Measurements from ENCODE around the gene SPRR4.

The SPRR4 gene

DNA sequence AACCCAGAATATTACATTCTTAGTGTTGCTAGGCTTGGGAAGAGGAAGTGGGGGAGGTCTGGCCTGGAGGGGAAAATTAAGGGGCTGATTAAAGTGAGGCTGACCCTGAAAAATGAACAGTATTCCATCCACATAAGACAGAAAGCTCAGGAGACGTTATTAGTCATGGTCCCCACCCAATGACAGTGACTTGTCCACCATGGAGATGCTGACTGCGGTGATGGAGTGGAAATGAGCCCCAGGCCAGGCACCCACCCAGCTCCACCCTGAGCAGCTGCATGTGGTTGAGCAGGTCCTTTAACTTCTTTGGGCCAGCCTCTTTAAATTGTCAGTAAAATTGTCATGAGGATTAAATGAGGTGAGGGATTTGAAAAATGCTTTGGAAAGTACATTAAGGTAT is 1.4 kb upstream of the SPRR4 start:
- Histone ChIP-seq H3K36me3 (ENCODE audit: insufficient read depth, low read length) (no peaks in the 10 kb centered on the region), H3K9me2 (ENCODE audit: low read depth, low read length) (no peaks in the 10 kb centered on the region), H3K27ac (ENCODE audit: low read depth, low read length, poor library complexity, severe bottlenecking) (no peak overlapping the region), H2AFZ (ENCODE audit: low read length) (no peak overlapping the region), H3K79me2 (ENCODE audit: insufficient read depth, low read length) (no peaks in the 10 kb centered on the region), H4K20me1 (ENCODE audit: insufficient read depth, low read length) (no peaks in the 10 kb centered on the region), H3K27me3 (ENCODE audit: insufficient read depth, low read length) (no peaks in the 10 kb centered on the region), H3K9ac (ENCODE audit: low read length) (no peak overlapping the region), H3K4me2 (ENCODE audit: low read length) (no peak overlapping the region), H3K4me1 (ENCODE audit: insufficient read depth, low read length, severe bottlenecking) (no peaks in the 10 kb centered on the region), H3F3A (ENCODE audit: insufficient read depth, low read length) (no peaks in the 10 kb centered on the region), H3K9me3 (ENCODE audit: low read length) (no peaks in the 10 kb centered on the region), H3K4me3 (ENCODE audit: low read depth, low read length, poor library complexity, severe bottlenecking) (no peak overlapping the region)
- TF ChIP-seq, protein P1, sequence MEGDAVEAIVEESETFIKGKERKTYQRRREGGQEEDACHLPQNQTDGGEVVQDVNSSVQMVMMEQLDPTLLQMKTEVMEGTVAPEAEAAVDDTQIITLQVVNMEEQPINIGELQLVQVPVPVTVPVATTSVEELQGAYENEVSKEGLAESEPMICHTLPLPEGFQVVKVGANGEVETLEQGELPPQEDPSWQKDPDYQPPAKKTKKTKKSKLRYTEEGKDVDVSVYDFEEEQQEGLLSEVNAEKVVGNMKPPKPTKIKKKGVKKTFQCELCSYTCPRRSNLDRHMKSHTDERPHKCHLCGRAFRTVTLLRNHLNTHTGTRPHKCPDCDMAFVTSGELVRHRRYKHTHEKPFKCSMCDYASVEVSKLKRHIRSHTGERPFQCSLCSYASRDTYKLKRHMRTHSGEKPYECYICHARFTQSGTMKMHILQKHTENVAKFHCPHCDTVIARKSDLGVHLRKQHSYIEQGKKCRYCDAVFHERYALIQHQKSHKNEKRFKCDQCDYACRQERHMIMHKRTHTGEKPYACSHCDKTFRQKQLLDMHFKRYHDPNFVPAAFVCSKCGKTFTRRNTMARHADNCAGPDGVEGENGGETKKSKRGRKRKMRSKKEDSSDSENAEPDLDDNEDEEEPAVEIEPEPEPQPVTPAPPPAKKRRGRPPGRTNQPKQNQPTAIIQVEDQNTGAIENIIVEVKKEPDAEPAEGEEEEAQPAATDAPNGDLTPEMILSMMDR (IDR thresholded peaks at IDR 0.05; ENCODE audit: low read length) = no peak
- TF ChIP-seq EZH2 (IDR thresholded peaks at IDR 0.05; ENCODE audit: borderline replicate concordance, low read length) = no peak

GRCh38 chr1:152972196-152972886 is 1.9 kb downstream of the SPRR4 start:
- Histone ChIP-seq H2AFZ (ENCODE audit: low read length) (no peak overlapping the region), H3K36me3 (ENCODE audit: insufficient read depth, low read length) (no peaks in the 10 kb centered on the region), H3K4me1 (ENCODE audit: insufficient read depth, low read length, severe bottlenecking) (no peaks in the 10 kb centered on the region), H4K20me1 (ENCODE audit: insufficient read depth, low read length) (no peaks in the 10 kb centered on the region), H3K9me3 (ENCODE audit: low read length) (no peaks in the 10 kb centered on the region), H3K27me3 (ENCODE audit: insufficient read depth, low read length) (no peaks in the 10 kb centered on the region), H3F3A (ENCODE audit: insufficient read depth, low read length) (no peaks in the 10 kb centered on the region), H3K27ac (ENCODE audit: low read depth, low read length, poor library complexity, severe bottlenecking) (no peak overlapping the region), H3K9ac (ENCODE audit: low read length) (no peak overlapping the region), H3K79me2 (ENCODE audit: insufficient read depth, low read length) (no peaks in the 10 kb centered on the region), H3K9me2 (ENCODE audit: low read depth, low read length) (no peaks in the 10 kb centered on the region), H3K4me3 (ENCODE audit: low read depth, low read length, poor library complexity, severe bottlenecking) (no peak overlapping the region), H3K4me2 (ENCODE audit: low read length) (no peak overlapping the region)
- no peak for TF ChIP-seq EZH2 (IDR thresholded peaks at IDR 0.05; ENCODE audit: borderline replicate concordance, low read length)
- TF ChIP-seq, protein P1 (IDR thresholded peaks at IDR 0.05; ENCODE audit: low read length) = no peak

DNA sequence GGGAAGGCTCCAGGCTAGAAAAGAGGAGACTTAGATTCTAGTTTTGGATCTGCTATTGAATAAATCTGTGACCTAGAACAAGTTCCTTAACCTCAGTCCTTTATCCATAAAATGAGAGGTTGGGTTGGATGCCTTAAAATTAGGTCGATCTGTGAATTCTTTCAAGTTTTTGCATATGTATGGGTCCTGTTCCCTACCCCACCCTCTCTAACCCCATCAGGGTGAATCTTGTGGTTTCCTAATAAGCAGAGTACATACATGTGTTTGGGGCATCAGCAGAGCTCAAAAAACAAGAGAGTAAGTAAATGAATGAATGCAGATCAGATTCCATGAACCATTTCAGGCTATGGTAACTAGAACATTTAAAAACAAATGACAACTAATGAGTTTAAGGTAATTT is 6.2 kb downstream of the SPRR4 start:
- H3K4me3 ChIP-seq (ENCODE audit: low read depth, low read length, poor library complexity, severe bottlenecking) = no peak overlapping the region
- H3K4me2 ChIP-seq (ENCODE audit: low read length) = no peak overlapping the region
- no peaks in the 10 kb centered on the region for H3K4me1 ChIP-seq (ENCODE audit: insufficient read depth, low read length, severe bottlenecking)
- H3K36me3 ChIP-seq (ENCODE audit: insufficient read depth, low read length) = no peaks in the 10 kb centered on the region
- H3K79me2 ChIP-seq (ENCODE audit: insufficient read depth, low read length) = no peaks in the 10 kb centered on the region
- H3K9ac ChIP-seq (ENCODE audit: low read length) = no peak overlapping the region
- no peaks in the 10 kb centered on the region for H3F3A ChIP-seq (ENCODE audit: insufficient read depth, low read length)
- H3K27me3 ChIP-seq (ENCODE audit: insufficient read depth, low read length) = no peaks in the 10 kb centered on the region
- H2AFZ ChIP-seq (ENCODE audit: low read length) = no peak overlapping the region
- TF ChIP-seq, protein P1 (IDR thresholded peaks at IDR 0.05; ENCODE audit: low read length) = no peak
- TF ChIP-seq EZH2 (IDR thresholded peaks at IDR 0.05; ENCODE audit: borderline replicate concordance, low read length) = no peak
- no peak overlapping the region for H3K27ac ChIP-seq (ENCODE audit: low read depth, low read length, poor library complexity, severe bottlenecking)
- no peaks in the 10 kb centered on the region for H3K9me2 ChIP-seq (ENCODE audit: low read depth, low read length)
- no peaks in the 10 kb centered on the region for H3K9me3 ChIP-seq (ENCODE audit: low read length)
- no peaks in the 10 kb centered on the region for H4K20me1 ChIP-seq (ENCODE audit: insufficient read depth, low read length)

All from OCI-LY1 (cell line).